ENCODE results near the gene ARHGDIA.
A peak's percentile ranks its signal among the peaks of the same experiment; 100 is the strongest.

ARHGDIA gene

GRCh38 chr17:81909231-81909630 is 38.1 kb upstream of the ARHGDIA start:
- Histone ChIP-seq H3K9me3 (ENCODE audit: severe bottlenecking) (no peaks in the 10 kb centered on the region), H3K27me3 (ENCODE audit: insufficient read depth, poor library complexity, severe bottlenecking) (no peaks in the 10 kb centered on the region), H3K4me3 (ENCODE audit: severe bottlenecking) (no peak overlapping the region), H3K36me3 (ENCODE audit: low read depth) (peaks cover 59% of the 10 kb centered on the region), H3K4me1 (ENCODE audit: insufficient read depth, poor library complexity, severe bottlenecking) (peaks cover 20% of the 10 kb centered on the region), H3K27ac (ENCODE audit: poor library complexity, severe bottlenecking) (no peak overlapping the region)
- ATAC-seq (ENCODE audit: low read depth) = no peak
- DNase-seq (ENCODE audit: low spot score) = no peak
- TF ChIP-seq, protein P1, sequence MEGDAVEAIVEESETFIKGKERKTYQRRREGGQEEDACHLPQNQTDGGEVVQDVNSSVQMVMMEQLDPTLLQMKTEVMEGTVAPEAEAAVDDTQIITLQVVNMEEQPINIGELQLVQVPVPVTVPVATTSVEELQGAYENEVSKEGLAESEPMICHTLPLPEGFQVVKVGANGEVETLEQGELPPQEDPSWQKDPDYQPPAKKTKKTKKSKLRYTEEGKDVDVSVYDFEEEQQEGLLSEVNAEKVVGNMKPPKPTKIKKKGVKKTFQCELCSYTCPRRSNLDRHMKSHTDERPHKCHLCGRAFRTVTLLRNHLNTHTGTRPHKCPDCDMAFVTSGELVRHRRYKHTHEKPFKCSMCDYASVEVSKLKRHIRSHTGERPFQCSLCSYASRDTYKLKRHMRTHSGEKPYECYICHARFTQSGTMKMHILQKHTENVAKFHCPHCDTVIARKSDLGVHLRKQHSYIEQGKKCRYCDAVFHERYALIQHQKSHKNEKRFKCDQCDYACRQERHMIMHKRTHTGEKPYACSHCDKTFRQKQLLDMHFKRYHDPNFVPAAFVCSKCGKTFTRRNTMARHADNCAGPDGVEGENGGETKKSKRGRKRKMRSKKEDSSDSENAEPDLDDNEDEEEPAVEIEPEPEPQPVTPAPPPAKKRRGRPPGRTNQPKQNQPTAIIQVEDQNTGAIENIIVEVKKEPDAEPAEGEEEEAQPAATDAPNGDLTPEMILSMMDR (IDR thresholded peaks at IDR 0.05; ENCODE audit: poor library complexity, severe bottlenecking) = no peak

GRCh38 chr17:81908793-81909192 is 37.7 kb upstream of the ARHGDIA start:
- Histone ChIP-seq H3K27me3 (ENCODE audit: insufficient read depth, poor library complexity, severe bottlenecking) (no peaks in the 10 kb centered on the region), H3K27ac (ENCODE audit: poor library complexity, severe bottlenecking) (no peak overlapping the region), H3K36me3 (ENCODE audit: low read depth) (peaks cover 55% of the 10 kb centered on the region), H3K4me1 (ENCODE audit: insufficient read depth, poor library complexity, severe bottlenecking) (peaks cover 20% of the 10 kb centered on the region), H3K4me3 (ENCODE audit: severe bottlenecking) (no peak overlapping the region), H3K9me3 (ENCODE audit: severe bottlenecking) (no peaks in the 10 kb centered on the region)
- TF ChIP-seq, protein P1 (IDR thresholded peaks at IDR 0.05; ENCODE audit: poor library complexity, severe bottlenecking) = no peak
- no peak for DNase-seq (ENCODE audit: low spot score)
- ATAC-seq (ENCODE audit: low read depth) = no peak

- Histone ChIP-seq H3K4me3 (ENCODE audit: severe bottlenecking) (no peak overlapping the region), H3K36me3 (ENCODE audit: low read depth) (peaks cover 43% of the 10 kb centered on the region), H3K9me3 (ENCODE audit: severe bottlenecking) (no peaks in the 10 kb centered on the region), H3K4me1 (ENCODE audit: insufficient read depth, poor library complexity, severe bottlenecking) (peaks cover 14% of the 10 kb centered on the region), H3K27me3 (ENCODE audit: insufficient read depth, poor library complexity, severe bottlenecking) (no peaks in the 10 kb centered on the region), H3K27ac (ENCODE audit: poor library complexity, severe bottlenecking) (no peak overlapping the region)
- TF ChIP-seq, protein P1 (IDR thresholded peaks at IDR 0.05; ENCODE audit: poor library complexity, severe bottlenecking) = no peak
- DNase-seq (ENCODE audit: low spot score) (no peak), ATAC-seq (ENCODE audit: low read depth) (no peak)
Measured at GRCh38 chr17:81907219-81908145, 36.3 kb upstream of the ARHGDIA start.

- no peak for ATAC-seq (ENCODE audit: low read depth)
- no peak overlapping the region for H3K4me3 ChIP-seq (ENCODE audit: severe bottlenecking)
- DNase-seq (ENCODE audit: low spot score) = no peak
- no peaks in the 10 kb centered on the region for H3K27me3 ChIP-seq (ENCODE audit: insufficient read depth, poor library complexity, severe bottlenecking)
- peaks cover 5% of the 10 kb centered on the region for H3K4me1 ChIP-seq (ENCODE audit: insufficient read depth, poor library complexity, severe bottlenecking)
- no peak overlapping the region for H3K27ac ChIP-seq (ENCODE audit: poor library complexity, severe bottlenecking)
- TF ChIP-seq, protein P1 (IDR thresholded peaks at IDR 0.05; ENCODE audit: poor library complexity, severe bottlenecking) = peak; percentile 4
- H3K9me3 ChIP-seq (ENCODE audit: severe bottlenecking) = no peaks in the 10 kb centered on the region
- peaks cover 34% of the 10 kb centered on the region for H3K36me3 ChIP-seq (ENCODE audit: low read depth)
Measured at GRCh38 chr17:81906476-81907218, 35.5 kb upstream of the ARHGDIA start.

Data from RWPE2 (cell line).